HG02970 (cell line): Measurements from ENCODE around the gene SORCS3.

ENCODE experiments used
- ATAC-seq: cut with Tn5 transposase; IDR thresholded peaks from one replicate; pipeline ENCODE4 v1.9.1; 2021; ENCODE audit warnings: mild to moderate bottlenecking, moderate library complexity, moderate number of reproducible peaks; ENCODE audit not compliant: unreplicated experiment, low FRiP score

SORCS3 gene

DNA sequence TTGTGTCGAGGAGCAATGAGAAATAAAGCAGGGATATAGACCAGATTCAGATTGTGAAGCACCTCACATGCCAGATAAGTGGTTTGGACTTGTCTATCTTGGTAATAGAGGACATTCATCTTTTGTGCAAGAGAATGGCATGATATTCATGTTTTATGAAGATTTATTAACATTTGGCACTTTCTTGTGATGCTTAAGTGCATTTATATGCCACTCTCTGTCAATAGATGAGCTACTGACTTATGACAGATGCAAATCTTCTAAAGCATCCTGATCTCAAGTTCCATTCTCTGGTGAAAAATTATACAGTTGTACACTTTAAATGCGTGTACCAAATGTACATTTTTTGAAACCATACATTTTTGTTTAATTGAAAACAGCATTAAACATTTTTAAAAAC is 415.3 kb downstream of the SORCS3 start:
- no peak for ATAC-seq

- ATAC-seq = no peak
Measured at GRCh38 chr10:105062951-105063350, 421.9 kb downstream of the SORCS3 start.

GRCh38 chr10:105063796-105064195 is 422.7 kb downstream of the SORCS3 start:
- no peak for ATAC-seq

- no peak for ATAC-seq
Measured at GRCh38 chr10:105068497-105068896, 427.4 kb downstream of the SORCS3 start.

DNA sequence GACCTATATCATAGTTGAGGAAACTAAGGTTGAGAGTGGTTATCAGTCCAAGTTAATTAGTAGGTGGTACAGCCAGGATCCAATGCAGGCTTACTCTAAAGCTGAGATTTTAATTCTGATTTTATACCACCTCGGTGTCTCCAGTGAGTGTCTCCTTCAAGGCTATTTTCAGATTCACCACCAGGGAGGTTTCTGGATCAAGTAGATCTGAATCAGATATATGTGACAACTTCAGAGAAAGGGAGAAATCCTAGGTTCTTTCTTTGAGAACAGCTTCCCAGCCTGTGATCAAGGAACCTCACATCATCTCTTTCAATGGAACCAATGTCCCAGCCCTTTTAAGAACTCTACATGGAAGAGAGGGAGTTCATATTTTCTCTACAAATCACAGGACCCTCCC is 429.2 kb downstream of the SORCS3 start:
- no peak for ATAC-seq

DNA sequence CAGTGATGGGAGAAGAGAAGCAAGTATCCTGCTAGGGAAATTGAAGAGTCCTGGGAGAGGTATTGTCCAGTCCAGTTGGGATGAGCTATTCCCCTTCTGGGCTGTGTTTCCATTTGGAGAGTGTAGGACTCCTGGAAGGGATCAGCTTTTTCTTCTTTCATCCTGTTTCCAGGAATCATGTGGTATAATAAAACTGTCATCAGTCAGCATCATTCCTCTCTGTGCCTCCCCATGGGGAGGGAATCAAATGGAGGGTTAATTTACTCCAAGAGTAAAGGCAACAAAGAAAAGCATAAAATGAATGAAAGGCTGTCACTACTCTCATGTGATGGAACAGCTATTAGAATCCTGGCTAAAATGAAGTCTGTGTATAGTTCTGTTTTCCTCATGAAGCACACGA is 429.9 kb downstream of the SORCS3 start:
- ATAC-seq = no peak

DNA sequence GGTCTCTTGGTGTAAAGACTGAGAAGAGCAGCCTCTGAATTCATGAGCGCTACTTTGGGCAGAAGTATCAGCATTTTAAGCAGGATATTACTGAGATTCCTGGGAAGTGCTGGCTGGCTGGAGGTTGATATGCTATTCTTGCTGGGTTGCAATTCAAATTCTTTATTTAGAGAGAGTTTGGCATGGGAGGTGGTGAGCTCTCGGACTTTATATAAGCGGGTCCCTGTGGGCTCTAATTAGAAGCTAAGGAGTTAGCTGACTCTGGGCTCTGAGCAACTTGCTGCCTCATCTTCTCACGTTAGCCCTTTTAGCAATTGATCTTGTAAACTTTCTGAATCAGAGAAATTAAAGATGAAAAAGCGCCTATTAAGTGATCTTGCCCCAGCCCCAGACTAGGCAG is 430.9 kb downstream of the SORCS3 start:
- no peak for ATAC-seq

DNA sequence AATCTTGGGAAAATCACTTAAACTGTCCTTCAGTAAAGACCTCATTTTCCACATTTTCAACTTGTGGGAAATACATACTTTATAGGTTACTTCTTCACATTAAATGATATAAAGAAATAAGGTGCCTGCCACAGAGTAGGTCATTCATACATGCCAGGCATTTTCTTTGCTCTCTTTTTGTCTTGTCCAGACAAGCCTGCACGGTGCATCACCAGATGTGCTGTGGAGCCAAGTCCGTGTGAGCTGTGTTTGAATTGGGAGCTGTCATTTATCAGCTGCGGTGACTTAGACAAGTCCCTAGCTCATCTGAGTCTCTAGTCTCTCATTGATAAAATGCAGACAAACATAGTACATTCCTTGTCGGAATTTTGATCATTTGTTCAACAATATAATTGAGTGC is 432.9 kb downstream of the SORCS3 start:
- no peak for ATAC-seq

- ATAC-seq = no peak
Measured at GRCh38 chr10:105075031-105075430, 433.9 kb downstream of the SORCS3 start.

GRCh38 chr10:105085980-105086379 is 444.9 kb downstream of the SORCS3 start:
- ATAC-seq = no peak

- ATAC-seq = no peak
Measured at GRCh38 chr10:105094048-105094447, 453.0 kb downstream of the SORCS3 start.

- ATAC-seq = no peak
Measured at GRCh38 chr10:105096316-105096715, 455.2 kb downstream of the SORCS3 start.

- ATAC-seq = no peak
Measured at GRCh38 chr10:105102977-105103376, 461.9 kb downstream of the SORCS3 start.

GRCh38 chr10:105104297-105104696 is 463.2 kb downstream of the SORCS3 start:
- no peak for ATAC-seq

- ATAC-seq = no peak
Measured at GRCh38 chr10:105109164-105109563, 468.1 kb downstream of the SORCS3 start.

GRCh38 chr10:105112862-105113261 is 471.8 kb downstream of the SORCS3 start:
- ATAC-seq = no peak

DNA sequence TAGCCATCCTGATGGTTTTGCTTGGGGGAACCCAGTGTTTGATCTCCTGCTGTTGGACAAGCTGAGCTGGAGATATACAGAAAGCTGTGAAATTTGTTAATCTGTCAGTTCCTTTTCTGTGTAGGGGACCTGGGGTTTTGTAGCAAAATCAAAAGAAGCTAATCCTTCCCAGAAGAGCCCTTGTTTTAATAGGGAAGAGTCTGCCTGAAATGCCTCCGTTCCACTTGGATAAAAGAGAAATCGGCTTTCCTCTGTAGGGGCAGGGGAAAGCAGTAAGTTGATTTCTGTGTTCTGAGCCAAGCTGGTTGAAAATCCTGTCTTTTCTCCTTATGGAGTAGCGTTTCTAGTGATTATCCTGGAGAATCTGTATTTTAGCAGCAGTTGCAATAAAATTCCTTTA is 472.6 kb downstream of the SORCS3 start:
- ATAC-seq = no peak

DNA sequence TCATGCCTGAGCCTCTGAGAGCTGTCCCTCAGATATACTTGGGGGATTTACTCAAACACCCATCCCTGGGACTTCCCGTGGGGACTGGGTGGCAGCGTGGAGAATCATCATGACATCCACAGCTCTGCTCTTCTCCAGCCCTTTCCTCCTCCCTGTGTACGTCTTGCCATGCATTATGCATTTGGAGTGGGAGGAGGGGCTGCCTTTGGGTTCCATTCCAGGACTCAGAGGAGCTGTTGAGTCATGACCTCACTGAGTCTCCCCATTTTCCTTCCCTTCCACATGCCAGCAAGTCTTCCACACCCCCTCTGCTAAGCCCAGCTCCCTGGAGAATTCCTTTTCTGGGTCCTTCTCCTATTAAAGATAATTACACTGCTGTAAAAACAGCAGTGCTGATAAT is 480.7 kb downstream of the SORCS3 start:
- no peak for ATAC-seq

DNA sequence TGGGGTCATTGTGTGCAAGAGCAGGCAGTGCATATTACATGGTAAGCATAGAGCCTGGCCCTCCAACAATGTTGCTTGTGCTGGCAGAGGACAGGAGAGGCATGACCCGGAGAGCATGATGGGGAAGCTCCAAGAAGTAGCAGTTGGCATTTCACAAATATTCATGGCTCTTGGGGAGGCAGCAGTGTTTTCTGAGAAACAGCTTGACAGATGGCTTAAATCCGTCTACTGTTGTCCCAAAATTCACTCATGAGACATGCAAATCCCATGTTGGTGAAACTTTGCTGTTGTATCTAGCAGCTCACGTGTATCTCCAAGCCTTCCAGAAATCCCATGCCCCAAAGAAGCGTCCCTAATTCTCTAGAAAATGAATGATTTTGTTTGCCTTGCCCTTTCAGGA is 487.0 kb downstream of the SORCS3 start:
- no peak for ATAC-seq

- no peak for ATAC-seq
Measured at GRCh38 chr10:105138358-105138757, 497.3 kb downstream of the SORCS3 start.

- ATAC-seq = no peak
Measured at GRCh38 chr10:105139363-105139896, 498.3 kb downstream of the SORCS3 start.

GRCh38 chr10:105140600-105140999 is 499.5 kb downstream of the SORCS3 start:
- no peak for ATAC-seq

- no peak for ATAC-seq
Measured at GRCh38 chr10:105145711-105146110, 504.6 kb downstream of the SORCS3 start.
